HG03066 (cell line): ENCODE results near the gene EPHA5.

Experiments
- ATAC-seq: cut with Tn5 transposase; IDR thresholded peaks from one replicate; pipeline ENCODE4 v1.9.1; 2021; ENCODE audit warnings: low read depth; ENCODE audit not compliant: unreplicated experiment

EPHA5 gene

DNA sequence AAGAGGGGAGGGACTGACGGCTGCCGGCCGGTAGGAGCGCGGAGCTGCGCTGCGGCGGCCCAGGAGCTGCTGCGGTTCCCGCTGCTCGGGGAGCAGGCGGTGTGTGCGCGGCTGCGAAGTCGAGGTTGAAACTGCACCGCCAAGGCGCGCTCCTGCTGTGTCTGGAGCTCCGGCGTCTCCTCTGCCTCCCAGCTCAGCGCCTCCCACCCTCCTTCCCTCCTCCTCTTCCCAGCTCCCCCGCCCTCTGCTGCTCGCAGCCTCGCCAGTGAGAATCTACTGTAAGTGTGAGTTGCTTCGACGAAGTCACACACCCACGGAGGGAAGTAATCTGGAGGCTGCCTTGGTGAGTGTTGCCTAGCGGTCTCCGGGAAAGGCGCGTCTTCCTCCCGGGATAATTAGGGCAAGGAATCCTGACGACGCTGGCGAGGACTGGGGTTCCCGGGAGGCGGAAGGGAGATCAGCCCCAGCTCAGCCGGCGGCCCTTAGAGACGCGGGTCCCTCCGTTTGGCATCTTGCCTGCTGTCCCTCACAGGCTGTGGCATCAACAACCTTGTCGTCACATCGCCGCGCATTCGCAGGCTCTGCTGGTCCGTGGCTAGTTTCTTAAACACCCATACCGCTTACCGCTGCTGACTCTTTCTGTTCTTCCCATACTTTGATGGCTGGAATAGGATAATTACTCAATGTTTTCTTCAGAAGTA lies at the start of gene EPHA5:
EPHA5 (minus strand) TSS at position 159 of the 701 bp plus-strand sequence. CDS start 747 bp downstream, outside the sequence.
- no peak for ATAC-seq

DNA sequence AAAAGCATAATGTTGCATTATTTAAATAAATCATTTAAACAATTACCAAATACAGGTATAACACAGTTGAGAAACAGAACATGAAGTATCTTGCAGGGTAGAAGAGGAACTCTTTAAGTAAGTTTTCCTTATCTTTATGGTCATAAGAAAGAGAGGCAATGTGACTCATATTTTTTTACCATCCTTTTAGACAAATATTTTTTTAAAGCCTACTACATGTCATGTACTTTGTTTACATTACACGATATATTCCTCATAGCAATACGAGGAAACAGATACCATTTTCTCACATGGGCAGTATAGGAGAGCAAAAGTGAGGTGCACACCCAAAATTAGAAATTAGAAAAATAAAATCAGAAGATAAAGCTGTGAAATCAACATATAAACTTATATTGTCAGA lies 49.3 kb upstream of the EPHA5 start:
- no peak for ATAC-seq

DNA sequence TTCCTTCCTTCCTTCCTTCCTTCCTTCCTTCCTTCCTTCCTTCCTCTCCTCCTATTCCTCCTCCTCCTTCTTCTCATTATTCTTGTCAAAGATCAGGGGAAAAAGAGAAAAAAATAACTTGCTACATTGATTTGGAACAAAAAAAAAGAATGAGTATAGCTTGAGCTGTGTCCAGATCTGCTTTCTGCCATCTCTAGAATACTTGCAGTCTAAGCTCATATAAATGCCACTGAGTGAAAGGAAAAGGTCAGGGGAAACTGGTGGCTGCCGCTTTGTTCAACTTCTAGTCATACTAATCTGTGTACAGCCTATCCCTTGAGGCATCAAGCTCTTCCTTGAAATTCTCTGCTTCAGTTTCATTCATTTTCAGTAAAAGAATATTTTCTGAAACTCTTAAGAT lies 28.3 kb upstream of the EPHA5 start:
- ATAC-seq = no peak

DNA sequence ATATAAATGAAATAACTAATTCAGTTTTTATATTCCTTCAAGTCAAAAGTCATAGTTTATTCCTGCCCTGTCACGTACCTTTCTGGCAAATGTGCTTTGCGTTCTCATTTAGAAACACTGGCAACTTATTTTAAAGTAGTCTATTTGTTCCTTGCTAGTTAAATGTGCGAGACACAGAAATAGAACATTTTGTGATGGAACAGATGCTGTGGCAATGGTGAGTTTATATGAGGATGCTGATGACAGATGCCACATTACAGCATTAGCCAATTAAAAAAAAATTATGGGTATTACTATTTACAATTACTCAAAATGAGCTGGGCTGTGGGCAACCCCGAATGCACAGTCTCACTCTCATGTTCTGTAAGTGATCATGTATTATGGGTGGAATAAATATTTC lies 26.1 kb upstream of the EPHA5 start:
- ATAC-seq = no peak

DNA sequence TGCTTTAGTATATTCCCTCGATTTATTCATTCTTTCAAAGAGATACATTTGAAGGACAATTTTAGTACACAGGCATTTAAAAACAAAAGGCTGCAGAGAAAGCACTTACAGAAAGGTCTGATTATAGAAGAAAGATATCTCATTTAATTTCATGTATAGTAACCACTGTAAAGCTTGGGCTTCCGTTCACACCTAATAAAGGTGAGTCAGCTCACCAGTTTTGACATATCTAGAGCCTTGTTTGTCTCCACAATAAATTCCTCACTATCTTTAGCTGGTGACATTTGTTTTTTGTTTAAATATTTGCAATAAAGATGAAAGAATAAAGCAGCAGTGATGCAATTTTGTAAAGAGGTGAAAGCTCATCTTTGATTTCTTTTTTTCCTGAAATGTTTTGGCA lies 1.1 kb upstream of the EPHA5 start:
- ATAC-seq = no peak

DNA sequence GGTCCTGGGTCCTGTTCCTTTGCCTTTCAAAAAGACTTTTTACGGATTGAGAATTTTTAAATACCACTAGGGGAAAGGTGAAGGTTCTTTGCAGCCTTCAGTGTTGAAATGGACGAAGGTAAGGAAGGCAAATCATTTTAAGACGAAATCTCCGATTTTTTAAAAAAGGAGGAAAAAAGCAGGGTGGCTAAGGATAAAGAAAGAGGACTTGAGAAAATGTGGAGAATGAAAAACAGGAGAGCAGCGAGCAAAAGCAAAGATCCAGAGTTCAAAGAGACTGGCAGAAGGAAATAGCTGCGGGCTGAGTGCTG lies 314 bp downstream of the EPHA5 start:
- no peak for ATAC-seq

DNA sequence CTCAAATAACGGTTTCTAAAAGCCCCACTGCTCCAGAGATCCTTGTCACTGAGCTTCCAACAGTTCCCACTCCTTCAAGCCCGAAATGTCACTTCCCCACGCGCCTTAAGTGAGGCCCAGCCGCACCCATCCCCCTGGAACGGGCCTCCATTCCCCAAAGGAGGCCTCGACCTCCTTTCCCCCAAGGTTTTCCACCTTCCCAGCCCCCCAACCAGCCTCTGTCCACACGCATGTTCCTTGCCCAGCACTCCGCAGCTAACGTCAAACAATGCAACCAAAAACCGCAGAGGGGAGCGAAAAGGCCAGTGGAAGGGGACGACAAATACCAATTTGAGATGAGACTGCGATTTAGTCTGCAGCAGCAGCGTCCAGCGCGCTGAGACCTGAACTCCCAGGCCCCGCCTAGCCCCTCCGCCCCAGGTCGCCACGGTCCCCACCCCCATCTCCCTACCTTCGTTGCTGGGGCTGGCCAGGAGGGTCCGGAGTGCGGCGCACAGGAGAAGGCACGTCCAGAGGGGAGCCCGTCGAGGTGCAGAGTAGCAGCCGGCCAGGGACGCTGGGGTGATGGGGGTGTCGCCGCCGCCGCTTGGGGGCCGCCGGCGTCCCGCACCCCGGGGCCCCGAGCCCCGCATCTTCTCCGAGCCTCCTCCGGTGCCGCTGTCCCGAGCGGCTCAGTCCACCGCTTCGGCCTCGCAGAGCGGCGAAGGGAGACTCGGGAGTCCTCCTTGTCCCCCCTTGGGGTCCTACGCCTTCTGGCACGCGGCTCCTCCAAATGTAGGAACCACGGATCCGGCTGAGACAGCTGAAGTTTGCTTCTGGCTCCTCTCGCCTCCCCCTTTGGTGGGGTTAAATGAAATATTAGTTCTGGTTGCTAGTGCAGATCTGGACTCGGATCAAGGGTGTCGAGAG lies 924 bp downstream of the EPHA5 start:
- ATAC-seq = no peak

DNA sequence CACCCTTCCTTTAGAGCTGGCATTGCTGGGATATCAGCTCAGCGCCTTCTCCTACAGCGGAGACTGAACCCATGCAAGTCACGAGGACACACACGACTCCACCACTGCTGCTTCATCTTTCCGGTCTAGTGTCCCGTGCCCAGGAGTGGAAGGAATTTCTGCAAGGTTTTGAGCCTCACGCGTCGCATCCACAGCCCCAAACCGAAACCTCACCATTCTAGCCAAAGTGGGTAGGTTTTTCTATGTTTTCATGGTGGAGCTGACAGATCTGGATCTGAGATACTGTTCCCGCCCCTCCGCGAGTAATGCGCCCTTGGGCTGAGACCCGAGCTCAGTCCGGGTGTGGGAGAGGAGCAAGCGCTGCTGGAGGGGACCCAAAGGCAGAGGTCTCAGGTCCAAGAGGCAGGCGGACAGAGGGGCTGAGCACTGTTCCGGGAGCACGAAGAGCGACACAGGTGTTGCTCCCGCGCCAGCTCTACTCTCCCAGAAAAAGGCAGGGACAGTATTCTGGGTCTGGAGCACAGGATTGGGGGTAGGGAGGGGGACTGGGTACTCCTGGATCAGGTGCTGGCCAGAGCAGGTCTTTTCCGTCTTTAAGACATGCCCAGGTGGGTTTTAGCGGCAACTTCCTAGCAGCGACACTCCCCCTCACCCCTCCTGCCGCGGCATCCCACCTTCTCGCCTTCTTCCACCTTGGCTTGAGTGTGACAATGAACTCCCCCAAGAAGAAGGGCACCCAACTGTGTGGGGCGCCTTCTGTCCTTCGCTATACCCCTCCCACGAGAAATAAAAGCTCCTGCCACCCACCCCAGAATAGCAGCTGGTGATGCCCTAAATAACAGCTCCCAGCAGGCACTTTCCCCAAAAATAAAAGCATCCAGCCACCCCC lies 1.8 kb downstream of the EPHA5 start:
- ATAC-seq = no peak

DNA sequence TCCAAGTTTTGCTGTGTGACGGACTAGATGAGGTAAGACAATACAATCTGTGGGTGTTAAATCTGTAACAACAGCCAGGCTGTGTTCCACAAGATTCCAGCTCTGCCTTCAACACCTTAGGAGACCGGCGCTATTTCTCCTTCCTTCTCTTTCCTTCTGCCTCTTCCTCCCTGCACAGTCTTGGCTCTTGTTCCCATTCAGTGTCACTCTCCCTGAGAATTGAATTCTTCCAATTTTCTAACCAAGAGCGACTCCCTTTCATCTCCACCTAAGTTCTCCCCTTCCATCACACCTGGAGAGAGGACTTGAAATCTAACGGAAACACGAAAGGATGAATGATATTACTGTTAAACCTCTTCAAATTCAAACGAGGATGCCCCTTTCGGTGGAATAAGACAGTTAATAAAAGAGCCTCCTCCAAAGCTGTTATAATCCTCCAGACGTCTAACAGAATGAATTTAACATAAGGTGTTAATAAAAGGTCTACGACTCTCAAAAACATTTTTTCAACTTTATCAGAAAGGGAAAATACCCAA lies 2.7 kb downstream of the EPHA5 start:
- ATAC-seq = no peak

DNA sequence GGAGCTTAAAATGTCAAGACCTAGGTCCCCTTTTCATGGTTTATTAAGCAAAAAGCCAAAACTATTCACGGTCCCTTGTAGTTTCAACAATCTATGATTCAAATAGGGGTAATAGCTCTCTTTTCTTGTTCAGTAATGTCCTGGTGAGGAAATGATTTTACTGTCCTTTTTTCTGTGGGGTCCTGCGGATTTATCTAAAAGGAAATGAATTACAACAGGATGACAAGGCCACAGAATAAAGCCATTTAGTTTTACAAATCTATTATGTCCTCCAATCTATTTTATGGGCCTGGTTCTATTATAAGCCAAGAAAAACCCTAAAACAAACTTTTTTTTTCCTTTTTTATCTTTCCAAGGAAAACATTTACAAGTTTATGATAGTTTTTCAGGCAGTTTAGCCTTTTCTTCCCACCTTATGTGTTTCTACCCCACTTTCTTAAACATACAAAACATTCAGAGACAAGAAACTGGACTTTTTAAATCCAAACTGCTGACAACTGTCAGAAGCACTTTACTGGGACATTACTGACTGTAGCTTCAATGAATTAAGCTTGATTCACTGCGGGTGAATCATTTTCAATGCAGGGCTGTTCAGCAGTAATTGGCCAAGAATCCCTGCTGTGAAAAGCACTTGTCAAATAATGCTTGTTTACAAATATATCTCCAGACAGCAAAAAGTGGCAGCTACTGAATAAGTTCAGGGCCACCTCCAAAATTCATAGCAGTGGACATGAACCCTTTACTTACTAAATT lies 4.3 kb downstream of the EPHA5 start:
- no peak for ATAC-seq

DNA sequence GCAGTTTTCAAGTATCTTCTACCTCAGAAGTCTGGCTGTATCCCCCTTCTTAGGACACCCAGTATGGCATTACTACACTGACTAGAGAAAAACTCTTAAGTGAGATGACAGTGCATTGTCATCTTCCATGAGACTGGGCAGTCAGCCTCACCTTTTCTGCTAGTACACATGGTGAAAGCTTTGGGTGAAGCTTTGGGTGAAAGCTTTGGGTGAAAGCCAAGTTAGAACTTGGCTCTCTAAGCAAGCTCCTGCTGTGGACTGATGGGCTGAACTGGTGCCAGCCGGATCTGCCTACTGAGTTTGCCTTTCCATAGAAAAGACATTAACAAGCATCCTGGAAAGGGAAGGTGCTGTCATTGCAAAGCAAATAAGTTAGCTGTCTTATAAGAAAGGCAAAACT lies 8.8 kb downstream of the EPHA5 start:
- no peak for ATAC-seq

DNA sequence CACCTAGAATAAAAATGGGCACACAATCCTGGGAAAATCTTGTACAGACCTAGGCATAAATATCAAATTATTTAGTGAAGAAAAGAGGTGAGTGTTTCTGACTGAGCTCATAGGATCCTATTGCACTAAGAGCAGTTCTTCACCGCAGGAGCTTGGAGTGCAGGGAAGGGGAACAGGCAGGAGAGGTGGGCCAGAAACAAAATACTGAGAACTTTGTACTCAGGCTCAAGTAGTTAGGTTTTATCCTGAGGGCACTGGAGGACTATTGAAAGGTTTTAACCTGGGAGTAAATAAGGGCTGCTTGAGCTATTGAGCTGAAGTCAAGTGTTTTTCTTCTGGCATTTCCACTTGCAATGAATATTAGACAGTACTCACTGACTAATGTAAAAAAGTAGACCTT lies 12.2 kb downstream of the EPHA5 start:
- ATAC-seq = no peak

DNA sequence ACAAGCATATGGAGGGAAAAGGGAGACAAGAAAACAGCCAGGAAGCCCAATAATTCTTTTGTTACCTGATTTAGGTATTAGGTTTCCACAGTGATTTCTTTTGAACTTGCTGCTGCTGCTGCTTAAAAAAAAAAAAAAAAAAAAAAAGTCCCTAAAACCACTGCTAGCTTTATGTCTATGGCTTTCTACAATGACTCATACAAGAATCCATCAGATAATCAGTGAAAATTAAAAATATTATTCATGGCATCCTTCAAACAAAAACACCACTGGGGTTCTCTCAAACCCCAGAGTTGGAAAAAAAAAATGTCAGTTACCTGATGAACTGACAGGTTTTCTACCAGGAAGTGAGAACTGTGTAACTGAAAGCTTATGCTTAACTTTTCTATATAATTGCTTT lies 14.3 kb downstream of the EPHA5 start:
- ATAC-seq = no peak

DNA sequence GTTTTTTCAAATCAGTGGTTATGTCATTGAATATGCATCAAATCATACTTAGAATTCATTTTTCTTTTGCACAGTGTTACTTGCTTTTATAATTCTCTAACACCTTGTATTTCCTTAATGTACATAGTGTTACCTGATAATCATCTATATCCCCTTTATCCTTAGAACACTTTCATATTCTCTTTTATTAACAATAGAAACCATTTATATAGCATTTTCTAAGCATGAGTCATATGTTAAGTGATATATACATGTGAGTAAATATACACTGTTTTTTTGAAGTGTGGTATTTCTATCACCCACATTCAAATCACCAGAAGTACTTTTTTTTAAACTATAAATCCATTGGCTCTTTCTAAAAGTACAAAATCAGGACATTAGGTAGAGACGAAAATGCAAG lies 15.3 kb downstream of the EPHA5 start:
- no peak for ATAC-seq

DNA sequence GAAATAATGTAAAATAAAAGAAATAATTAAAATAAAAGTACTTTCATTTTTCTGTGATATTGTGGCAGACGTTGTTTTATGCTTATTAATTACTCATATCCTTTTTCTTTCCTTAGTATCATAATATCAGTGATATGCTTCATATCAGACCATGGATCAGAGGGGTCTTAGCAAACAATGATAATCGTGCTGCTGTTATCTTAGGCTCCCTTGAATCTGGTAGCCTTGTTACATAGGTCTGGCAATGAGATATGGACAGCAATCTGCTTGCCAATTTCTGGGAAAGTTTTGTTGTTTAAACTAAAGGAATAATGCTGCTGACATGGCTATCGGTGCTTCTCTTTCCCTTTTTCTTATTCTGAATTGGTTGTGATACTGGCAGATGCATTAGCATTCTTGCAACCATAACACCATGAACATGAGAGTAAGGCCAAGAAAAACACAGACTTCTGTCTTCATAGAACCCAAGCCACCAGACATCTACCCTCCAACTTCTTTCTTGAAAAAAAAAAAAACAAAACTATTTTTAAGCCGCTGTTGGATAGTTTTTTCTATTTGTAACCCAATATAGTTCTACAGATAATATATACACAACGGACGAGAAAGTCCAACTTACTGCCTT lies 16.4 kb downstream of the EPHA5 start:
- ATAC-seq = no peak

DNA sequence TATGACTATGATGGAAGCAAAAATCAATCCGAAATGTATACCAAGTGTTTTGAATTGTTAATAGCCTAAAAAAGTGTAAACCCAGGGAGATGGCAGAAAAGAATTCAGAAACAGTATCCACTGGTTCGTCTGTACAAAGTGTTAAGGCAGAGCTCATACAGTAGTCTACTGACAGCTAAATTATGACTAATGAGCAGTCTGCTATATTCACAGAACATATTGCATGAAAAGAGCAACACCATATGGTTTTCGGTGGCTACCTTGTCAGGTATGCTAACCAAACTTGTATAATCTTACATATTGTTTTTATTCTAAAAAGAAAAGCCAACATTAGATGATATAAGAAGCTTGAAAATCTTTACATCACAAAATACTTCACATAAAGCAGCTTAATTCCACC lies 18.5 kb downstream of the EPHA5 start:
- ATAC-seq = no peak

DNA sequence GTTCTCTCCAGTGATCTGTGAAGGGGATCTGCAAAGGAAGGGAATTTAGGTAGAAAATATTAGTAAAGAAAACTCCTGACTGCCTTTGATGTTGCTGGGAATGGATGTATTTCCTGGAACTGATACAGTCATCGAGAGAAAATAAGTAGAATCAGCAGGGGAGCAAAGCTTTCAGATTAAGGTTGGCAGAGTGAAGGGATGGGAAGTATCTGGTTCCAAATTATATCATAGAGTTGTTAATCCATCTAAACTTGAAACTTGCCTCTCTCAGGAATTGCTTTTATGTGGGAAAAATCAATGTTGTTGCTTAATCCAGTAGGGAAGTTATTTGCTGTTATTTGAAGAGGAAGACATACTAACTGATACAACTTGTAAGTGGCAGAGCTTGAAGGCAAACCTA lies 19.3 kb downstream of the EPHA5 start:
- ATAC-seq = no peak

DNA sequence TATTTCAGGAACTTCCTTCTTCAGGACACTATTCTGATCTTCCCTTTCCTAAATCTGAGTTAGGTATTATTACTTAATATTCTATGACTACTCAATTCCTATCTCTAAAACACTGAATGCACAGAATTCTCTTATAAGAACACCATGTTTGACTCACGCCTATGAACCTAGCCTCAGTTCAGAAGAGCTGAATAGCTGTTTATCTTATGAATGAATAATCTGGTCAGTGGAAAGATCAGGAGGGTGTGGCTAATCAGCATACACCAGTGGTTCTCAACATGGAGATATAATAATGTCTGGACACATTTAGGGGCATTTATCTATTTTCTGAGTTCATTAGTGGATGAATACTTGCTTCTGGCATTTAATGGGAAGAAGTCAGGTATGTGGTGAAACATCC lies 24.2 kb downstream of the EPHA5 start:
- ATAC-seq = no peak

DNA sequence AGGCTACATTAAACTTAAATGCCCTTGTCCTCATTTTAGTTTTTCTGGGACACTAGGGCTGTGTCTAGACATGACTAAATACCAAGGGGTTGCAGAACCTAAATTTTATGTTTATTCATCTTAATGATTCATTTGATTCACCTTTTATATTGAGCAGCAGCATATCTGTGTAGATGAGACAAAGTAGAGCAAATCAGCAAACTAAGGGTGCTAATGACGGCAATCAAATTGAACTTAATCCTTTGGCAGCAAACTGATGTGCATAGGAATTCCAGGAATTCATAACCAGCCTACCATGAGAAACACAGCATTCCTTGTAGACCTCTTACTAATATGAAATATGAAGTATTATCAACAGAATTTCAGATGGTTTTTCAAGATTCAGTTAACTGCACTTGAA lies 25.1 kb downstream of the EPHA5 start:
- no peak for ATAC-seq
